ES-I3 (cell line): ENCODE data around the gene GBE1.
"Not testable (repeated sequence)": the region's sequence is repeated elsewhere in the genome, so short reads cannot be mapped to it uniquely, and the experiment has no call there.

Experiments used
- H3K36me3 ChIP-seq: 2 replicates; pipeline ENCODE4 v1.6.1; 2013; ENCODE audit warnings: mild to moderate bottlenecking, low read length, control low read depth, moderate library complexity; ENCODE audit not compliant: insufficient read depth
- H3K4me1 ChIP-seq: 2 replicates; pipeline ENCODE4 v1.6.1; 2013; ENCODE audit warnings: mild to moderate bottlenecking, control low read depth, low read length; ENCODE audit not compliant: insufficient read depth
- H3K9ac ChIP-seq: 2 replicates; pipeline ENCODE4 v1.6.1; 2013; ENCODE audit warnings: low read depth, mild to moderate bottlenecking, low read length, moderate library complexity
- H3K9me3 ChIP-seq: 2 replicates; pipeline ENCODE4 v1.6.1; 2013; ENCODE audit warnings: mild to moderate bottlenecking, low read length, moderate library complexity; ENCODE audit not compliant: control insufficient read depth, insufficient read depth

Gene GBE1

GRCh38 chr3:81765400-81765799, 4.0 kb upstream of the GBE1 start:
- Histone ChIP-seq H3K4me1 (peaks cover 15% of the 10 kb centered on the region; the same call in 1 of the 2 replicates), H3K9me3 (no peaks in the 10 kb centered on the region; the same call in none of the 2 replicates), H3K36me3 (no peaks in the 10 kb centered on the region), H3K9ac (no peak overlapping the region)

GRCh38 chr3:81764665-81765064, 3.2 kb upstream of the GBE1 start:
- H3K9ac ChIP-seq, result no peak overlapping the region
- peaks cover 15% of the 10 kb centered on the region; the same call in 1 of the 2 replicates for H3K4me1 ChIP-seq
- no peaks in the 10 kb centered on the region for H3K36me3 ChIP-seq
- H3K9me3 ChIP-seq, result no peaks in the 10 kb centered on the region; the same call in none of the 2 replicates

GRCh38 chr3:81764002-81764401, 2.6 kb upstream of the GBE1 start:
- H3K4me1 ChIP-seq, result peaks cover 15% of the 10 kb centered on the region; the same call in 1 of the 2 replicates

GRCh38 chr3:81763001-81763400, 1.6 kb upstream of the GBE1 start:
- H3K9ac ChIP-seq, result no peak overlapping the region
- no peaks in the 10 kb centered on the region; the same call in 1 of the 2 replicates for H3K36me3 ChIP-seq

More at GRCh38 chr3:81764002-81764401, 2.6 kb upstream of the GBE1 start:
- Histone ChIP-seq H3K9ac (no peak overlapping the region), H3K36me3 (no peaks in the 10 kb centered on the region; the same call in 1 of the 2 replicates), H3K9me3 (no peaks in the 10 kb centered on the region; the same call in none of the 2 replicates)

GRCh38 chr3:81761904-81762580, 597 bp upstream of the GBE1 start:
- Histone ChIP-seq H3K4me1 (peaks cover 15% of the 10 kb centered on the region; the same call in 1 of the 2 replicates), H3K36me3 (peaks cover 4% of the 10 kb centered on the region; the same call in 1 of the 2 replicates), H3K9ac (peak overlapping the region; percentile 90), H3K9me3 (no peaks in the 10 kb centered on the region; the same call in 1 of the 2 replicates)

More at GRCh38 chr3:81763001-81763400, 1.6 kb upstream of the GBE1 start:
- H3K9me3 ChIP-seq, result no peaks in the 10 kb centered on the region; the same call in none of the 2 replicates
- peaks cover 15% of the 10 kb centered on the region; the same call in 1 of the 2 replicates for H3K4me1 ChIP-seq

- no peaks in the 10 kb centered on the region for H3K9me3 ChIP-seq
- peaks cover 15% of the 10 kb centered on the region; the same call in 1 of the 2 replicates for H3K4me1 ChIP-seq
- H3K9ac ChIP-seq, result peak overlapping the region; percentile 90
- H3K36me3 ChIP-seq, result peaks cover 5% of the 10 kb centered on the region; the same call in 1 of the 2 replicates
These were observed 1.2 kb downstream of the GBE1 start for GRCh38 chr3:81760215-81760614.

GRCh38 chr3:81758771-81759170, 2.7 kb downstream of the GBE1 start:
- not testable (repeated sequence) for H3K36me3 ChIP-seq, H3K9me3 ChIP-seq, H3K9ac ChIP-seq
- peaks cover 15% of the 10 kb centered on the region; the same call in 1 of the 2 replicates for H3K4me1 ChIP-seq

- Histone ChIP-seq H3K4me1 (peaks cover 13% of the 10 kb centered on the region; the same call in 1 of the 2 replicates), H3K9ac (no peak overlapping the region), H3K9me3 (peaks cover 5% of the 10 kb centered on the region; the same call in 1 of the 2 replicates), H3K36me3 (peaks cover 5% of the 10 kb centered on the region; the same call in 1 of the 2 replicates)
These were observed 3.2 kb downstream of the GBE1 start for GRCh38 chr3:81758275-81758674.

GRCh38 chr3:81753416-81754027, 7.9 kb downstream of the GBE1 start:
- Histone ChIP-seq H3K36me3 (peaks cover 5% of the 10 kb centered on the region; the same call in 1 of the 2 replicates), H3K9me3 (peaks cover 5% of the 10 kb centered on the region; the same call in 1 of the 2 replicates), H3K9ac (no peak overlapping the region), H3K4me1 (no peaks in the 10 kb centered on the region; the same call in 1 of the 2 replicates)

GRCh38 chr3:81752604-81753003, 8.8 kb downstream of the GBE1 start:
- Histone ChIP-seq H3K36me3 (peaks cover 5% of the 10 kb centered on the region; the same call in 1 of the 2 replicates), H3K9me3 (peaks cover 5% of the 10 kb centered on the region; the same call in 1 of the 2 replicates), H3K9ac (no peak overlapping the region), H3K4me1 (no peaks in the 10 kb centered on the region; the same call in 1 of the 2 replicates)

- Histone ChIP-seq H3K9me3 (no peaks in the 10 kb centered on the region), H3K9ac (no peak overlapping the region), H3K4me1 (peaks cover 11% of the 10 kb centered on the region), H3K36me3 (no peaks in the 10 kb centered on the region)
These were observed 12.2 kb downstream of the GBE1 start for GRCh38 chr3:81749265-81749664.

GRCh38 chr3:81747280-81747679, 14.2 kb downstream of the GBE1 start:
- H3K9me3 ChIP-seq, H3K36me3 ChIP-seq, H3K9ac ChIP-seq: not testable (repeated sequence)
- peaks cover 27% of the 10 kb centered on the region for H3K4me1 ChIP-seq

GRCh38 chr3:81744366-81744765, 17.1 kb downstream of the GBE1 start:
- Histone ChIP-seq H3K9ac (no peak overlapping the region), H3K4me1 (peaks cover 30% of the 10 kb centered on the region), H3K9me3 (no peaks in the 10 kb centered on the region), H3K36me3 (no peaks in the 10 kb centered on the region)

- Histone ChIP-seq H3K9me3 (no peaks in the 10 kb centered on the region), H3K36me3 (no peaks in the 10 kb centered on the region), H3K4me1 (peaks cover 30% of the 10 kb centered on the region), H3K9ac (no peak overlapping the region)
These were observed 18.1 kb downstream of the GBE1 start for GRCh38 chr3:81743096-81744025.
